ENCODE results near the gene NADSYN1. TPM values are rescaled to one million over a fixed set of nuclear protein-coding genes. Genes with fewer than 3 reads are reported as not detected.

NADSYN1 gene
- total and polyA plus RNA-seq, 2 donors from 2014 or later = 34.9 to 72.9 TPM

DNA sequence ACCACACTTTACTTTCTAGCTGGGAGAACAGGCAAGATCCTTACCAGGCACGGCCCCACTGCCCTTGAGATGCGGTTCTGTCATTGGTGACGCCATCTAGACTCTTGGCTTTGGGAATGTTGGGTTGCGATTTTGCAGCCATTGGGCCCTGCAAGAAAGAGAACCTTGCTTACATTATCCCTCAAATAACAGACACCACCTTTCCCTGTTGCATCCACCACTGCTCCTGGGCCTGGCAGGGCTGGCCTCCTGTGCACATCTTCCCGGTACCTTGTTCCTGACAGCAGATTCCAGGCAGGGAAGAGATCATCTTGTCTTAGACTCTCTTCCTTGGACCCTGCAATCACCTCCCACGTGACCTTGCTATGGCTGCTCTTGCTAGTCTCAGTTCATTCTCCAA lies 8.2 kb upstream of the NADSYN1 start:
- peaks cover 0 to 9% (median 9%) of the 10 kb centered on the region in 3 donors for H3K4me1 ChIP-seq (ENCODE audit: control insufficient read depth in 2 of 3, insufficient read depth in 2 of 3, low read depth in 1 of 3, low read length in 3 of 3)
- TF ChIP-seq, protein P1, sequence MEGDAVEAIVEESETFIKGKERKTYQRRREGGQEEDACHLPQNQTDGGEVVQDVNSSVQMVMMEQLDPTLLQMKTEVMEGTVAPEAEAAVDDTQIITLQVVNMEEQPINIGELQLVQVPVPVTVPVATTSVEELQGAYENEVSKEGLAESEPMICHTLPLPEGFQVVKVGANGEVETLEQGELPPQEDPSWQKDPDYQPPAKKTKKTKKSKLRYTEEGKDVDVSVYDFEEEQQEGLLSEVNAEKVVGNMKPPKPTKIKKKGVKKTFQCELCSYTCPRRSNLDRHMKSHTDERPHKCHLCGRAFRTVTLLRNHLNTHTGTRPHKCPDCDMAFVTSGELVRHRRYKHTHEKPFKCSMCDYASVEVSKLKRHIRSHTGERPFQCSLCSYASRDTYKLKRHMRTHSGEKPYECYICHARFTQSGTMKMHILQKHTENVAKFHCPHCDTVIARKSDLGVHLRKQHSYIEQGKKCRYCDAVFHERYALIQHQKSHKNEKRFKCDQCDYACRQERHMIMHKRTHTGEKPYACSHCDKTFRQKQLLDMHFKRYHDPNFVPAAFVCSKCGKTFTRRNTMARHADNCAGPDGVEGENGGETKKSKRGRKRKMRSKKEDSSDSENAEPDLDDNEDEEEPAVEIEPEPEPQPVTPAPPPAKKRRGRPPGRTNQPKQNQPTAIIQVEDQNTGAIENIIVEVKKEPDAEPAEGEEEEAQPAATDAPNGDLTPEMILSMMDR (IDR thresholded peaks at IDR 0.05; ENCODE audit: borderline replicate concordance, extremely low read depth, insufficient read depth) = no peak
- H3K27me3 ChIP-seq (ENCODE audit: control insufficient read depth, insufficient read depth, low read length) = no peaks in the 10 kb centered on the region
- H3K27ac ChIP-seq (ENCODE audit: low read depth in 2 of 2, low read length in 2 of 2) = no peak overlapping the region
- no peak for FAIRE-seq
- no peak overlapping the region for H3K4me3 ChIP-seq (ENCODE audit: low read length in 3 of 3)
- no peaks in the 10 kb centered on the region for H3K9me3 ChIP-seq (ENCODE audit: control insufficient read depth in 2 of 3, insufficient read depth in 1 of 3, low read length in 3 of 3)
- peaks cover 0 to 5% (median 4%) of the 10 kb centered on the region in 3 donors for H3K36me3 ChIP-seq (ENCODE audit: control insufficient read depth in 2 of 3, insufficient read depth in 3 of 3, low read length in 3 of 3)
- no peak overlapping the region for H3K9ac ChIP-seq (ENCODE audit: low read length in 3 of 3)
- intact Hi-C loops (cut with DNase I) = no loop called here
- DNase-seq = peak in 1 of 5 donors; percentile 23

DNA sequence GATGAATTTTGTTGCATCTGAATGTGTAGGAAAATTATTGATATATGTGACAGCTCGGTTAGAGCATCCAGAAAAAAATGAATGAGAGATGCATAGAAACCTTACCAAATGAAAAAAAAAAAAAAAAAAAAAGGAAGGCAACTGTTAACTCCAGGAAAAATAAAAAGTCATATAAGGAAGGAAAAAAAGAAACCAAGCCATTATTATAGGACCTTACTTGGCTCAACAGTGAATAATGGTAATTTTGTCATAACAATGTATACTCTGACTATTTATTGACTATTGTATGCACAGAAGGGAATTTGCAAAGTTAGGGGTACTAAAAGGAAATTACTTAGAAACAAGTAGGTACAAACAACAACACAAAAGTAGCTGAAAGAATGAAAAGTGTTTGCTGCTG lies 6.9 kb upstream of the NADSYN1 start:
- peaks cover 0 to under 1% (median 0%) of the 10 kb centered on the region in 3 donors for H3K36me3 ChIP-seq (ENCODE audit: control insufficient read depth in 2 of 3, insufficient read depth in 3 of 3, low read length in 3 of 3)
- H3K9me3 ChIP-seq (ENCODE audit: control insufficient read depth in 2 of 3, insufficient read depth in 1 of 3, low read length in 3 of 3) = no peaks in the 10 kb centered on the region
- intact Hi-C loops (cut with DNase I) = no loop called here
- no peak overlapping the region for H3K27ac ChIP-seq (ENCODE audit: low read depth in 2 of 2, low read length in 2 of 2)
- FAIRE-seq (no peak), DNase-seq (no peak)
- peaks cover 0 to 11% (median 9%) of the 10 kb centered on the region in 3 donors for H3K4me1 ChIP-seq (ENCODE audit: control insufficient read depth in 2 of 3, insufficient read depth in 2 of 3, low read depth in 1 of 3, low read length in 3 of 3)
- no peak overlapping the region for H3K9ac ChIP-seq (ENCODE audit: low read length in 3 of 3)
- H3K27me3 ChIP-seq (ENCODE audit: control insufficient read depth, insufficient read depth, low read length) = no peaks in the 10 kb centered on the region
- TF ChIP-seq, protein P1 (IDR thresholded peaks at IDR 0.05; ENCODE audit: borderline replicate concordance, extremely low read depth, insufficient read depth) = no peak
- H3K4me3 ChIP-seq (ENCODE audit: low read length in 3 of 3) = no peak overlapping the region

DNA sequence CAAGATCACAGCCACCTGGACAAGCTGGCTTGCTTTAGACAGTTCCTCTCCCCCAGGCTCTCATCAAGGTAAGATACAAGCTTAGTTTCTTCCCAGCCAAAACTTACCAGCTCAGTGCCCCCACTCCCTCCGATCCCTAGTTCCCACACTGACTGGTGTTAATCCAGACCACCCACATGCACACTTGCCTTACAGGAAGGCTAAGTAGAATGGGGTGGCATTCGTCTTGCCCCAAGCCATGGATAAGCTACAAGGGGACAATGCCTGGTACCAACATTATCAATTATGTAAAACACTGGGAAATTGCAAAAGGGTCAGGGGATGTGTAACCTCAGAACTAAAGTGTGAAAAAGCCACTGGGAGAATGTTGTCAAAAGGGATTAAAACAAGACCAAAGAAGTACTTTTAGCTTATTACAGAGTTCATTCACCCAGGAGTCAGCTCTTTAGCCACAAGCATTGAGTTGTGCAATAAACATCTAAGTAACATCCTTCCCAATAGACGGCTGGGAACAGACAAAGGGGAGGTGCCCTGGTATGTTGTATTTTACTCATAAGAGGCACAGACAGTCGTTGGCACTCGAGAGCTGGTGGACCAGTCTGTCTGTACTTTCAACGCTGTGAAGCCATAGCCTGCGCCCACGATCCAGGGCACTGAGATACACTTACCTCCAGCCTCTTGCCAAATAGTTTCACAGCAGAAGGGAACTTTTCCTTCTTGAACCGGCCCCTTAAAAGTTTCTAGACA lies 5.9 kb upstream of the NADSYN1 start:
- TF ChIP-seq, protein P1 (IDR thresholded peaks at IDR 0.05; ENCODE audit: borderline replicate concordance, extremely low read depth, insufficient read depth) = no peak
- Histone ChIP-seq H3K4me1 (ENCODE audit: control insufficient read depth in 2 of 3, insufficient read depth in 2 of 3, low read depth in 1 of 3, low read length in 3 of 3) (peaks cover 0 to 17% (median 12%) of the 10 kb centered on the region in 3 donors), H3K36me3 (ENCODE audit: control insufficient read depth in 2 of 3, insufficient read depth in 3 of 3, low read length in 3 of 3) (no peaks in the 10 kb centered on the region), H3K9me3 (ENCODE audit: control insufficient read depth in 2 of 3, insufficient read depth in 1 of 3, low read length in 3 of 3) (no peaks in the 10 kb centered on the region), H3K27me3 (ENCODE audit: control insufficient read depth, insufficient read depth, low read length) (no peaks in the 10 kb centered on the region), H3K4me3 (ENCODE audit: low read length in 3 of 3) (peak overlapping the region; percentile 44 to 93 (median 67)), H3K27ac (ENCODE audit: low read depth in 2 of 2, low read length in 2 of 2) (peak overlapping the region in 1 of 2 donors; percentile 81), H3K9ac (ENCODE audit: low read length in 3 of 3) (peak overlapping the region in 1 of 3 donors; percentile 59)
- no peak for FAIRE-seq
- DNase-seq = peak in 2 of 5 donors; percentile 6 to 60
- intact Hi-C loops (cut with DNase I) = no loop called here
